ENCODE results near the gene TNNI3K. TPM values are rescaled to one million over a fixed set of nuclear protein-coding genes. Genes with fewer than 3 reads are reported as not detected.

TNNI3K gene
- total RNA-seq, 1 experiment from 2014 or later: not detected

GRCh38 chr1:74523873-74524480, 288.8 kb downstream of the TNNI3K start:
- Histone ChIP-seq H3K4me2 (ENCODE audit: insufficient read depth, insufficient read length, low read length) (no peak overlapping the region), H2BK12ac (ENCODE audit: insufficient read length, low read depth, low read length) (no peak overlapping the region), H2BK20ac (ENCODE audit: low read depth, low read length, poor library complexity, severe bottlenecking) (no peak overlapping the region), H3K23me2 (ENCODE audit: insufficient read length, low read depth, low read length, poor library complexity, severe bottlenecking) (no peaks in the 10 kb centered on the region), H3K23ac (ENCODE audit: insufficient read length, low read depth, low read length) (no peak overlapping the region), H3T11ph (ENCODE audit: low read length) (no peak overlapping the region), H4K5ac (ENCODE audit: insufficient read length, low read depth, low read length) (no peak overlapping the region), H4K20me1 (ENCODE audit: control insufficient read depth, insufficient read depth, insufficient read length) (no peaks in the 10 kb centered on the region), H3K4ac (ENCODE audit: low read depth, low read length) (no peak overlapping the region), H4K91ac (ENCODE audit: insufficient read length, low read depth, low read length) (no peak overlapping the region), H3K56ac (ENCODE audit: insufficient read length, low read depth, low read length) (no peak overlapping the region), H2AK5ac (ENCODE audit: insufficient read length, low read length) (no peak overlapping the region), H3K18ac (ENCODE audit: insufficient read length, low read depth, low read length) (no peak overlapping the region), H4K8ac (replicated peaks; ENCODE audit: insufficient read length, low read depth, low read length) (no peak overlapping the region), H3K79me1 (ENCODE audit: insufficient read depth, low read depth, low read length, poor library complexity, severe bottlenecking) (no peaks in the 10 kb centered on the region), H3K27me3 (ENCODE audit: insufficient read depth, low read length) (no peaks in the 10 kb centered on the region), H3K27ac (ENCODE audit: insufficient read length, low read depth, low read length) (peak overlapping the region; percentile 40), H3K79me2 (ENCODE audit: insufficient read depth, low read length) (no peaks in the 10 kb centered on the region), H2BK15ac (ENCODE audit: low read depth, low read length) (no peak overlapping the region), H3K9ac (ENCODE audit: extremely low read depth, insufficient read length, low read length) (no peak overlapping the region), H3K4me1 (ENCODE audit: insufficient read depth, low read length) (peaks cover 6% of the 10 kb centered on the region; the same call in 1 of the 2 replicates), H3K14ac (ENCODE audit: insufficient read depth, low read length) (no peak overlapping the region), H2BK120ac (ENCODE audit: low read depth, low read length, poor library complexity, severe bottlenecking) (no peak overlapping the region), H2BK5ac (ENCODE audit: insufficient read length, low read length) (no peak overlapping the region), H2AFZ (ENCODE audit: low read length) (no peak overlapping the region), H3K9me3 (ENCODE audit: control insufficient read depth, low read depth, low read length) (no peaks in the 10 kb centered on the region)
- TF ChIP-seq, protein P1, sequence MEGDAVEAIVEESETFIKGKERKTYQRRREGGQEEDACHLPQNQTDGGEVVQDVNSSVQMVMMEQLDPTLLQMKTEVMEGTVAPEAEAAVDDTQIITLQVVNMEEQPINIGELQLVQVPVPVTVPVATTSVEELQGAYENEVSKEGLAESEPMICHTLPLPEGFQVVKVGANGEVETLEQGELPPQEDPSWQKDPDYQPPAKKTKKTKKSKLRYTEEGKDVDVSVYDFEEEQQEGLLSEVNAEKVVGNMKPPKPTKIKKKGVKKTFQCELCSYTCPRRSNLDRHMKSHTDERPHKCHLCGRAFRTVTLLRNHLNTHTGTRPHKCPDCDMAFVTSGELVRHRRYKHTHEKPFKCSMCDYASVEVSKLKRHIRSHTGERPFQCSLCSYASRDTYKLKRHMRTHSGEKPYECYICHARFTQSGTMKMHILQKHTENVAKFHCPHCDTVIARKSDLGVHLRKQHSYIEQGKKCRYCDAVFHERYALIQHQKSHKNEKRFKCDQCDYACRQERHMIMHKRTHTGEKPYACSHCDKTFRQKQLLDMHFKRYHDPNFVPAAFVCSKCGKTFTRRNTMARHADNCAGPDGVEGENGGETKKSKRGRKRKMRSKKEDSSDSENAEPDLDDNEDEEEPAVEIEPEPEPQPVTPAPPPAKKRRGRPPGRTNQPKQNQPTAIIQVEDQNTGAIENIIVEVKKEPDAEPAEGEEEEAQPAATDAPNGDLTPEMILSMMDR (conservative IDR thresholded peaks at IDR 0.05): no peak
- Mint-ChIP-seq H3K9me3 (no peaks in the 10 kb centered on the region; a peak in 1 of 5 replicates), H3K4me1 (peaks cover 44 to 54% of the 10 kb centered on the region in 2 experiments), H3K36me3 (ENCODE audit: insufficient read depth in 1 of 3, low read depth in 3 of 3) (no peaks in the 10 kb centered on the region; a peak in 1 of 7 replicates), H3K4me3 (no peak overlapping the region), H3K27ac (peak overlapping the region in 1 of 3 experiments; percentile 83; a peak in 2 of 7 replicates), H3K27me3 (ENCODE audit: low read depth) (no peaks in the 10 kb centered on the region)
- DNase-seq: peak; percentile 35
- WGBS (ENCODE audit: extremely low coverage, insufficient read length, low lambda C conversion rate): no CpG with 5 or more reads among the region's 2 CpGs
